HTERT RPE-1 (cell line): ENCODE measurements around the gene OR6B3.

Source experiments
- in situ Hi-C: fragments of 300-500 bp; cut with MboI; formaldehyde crosslinking; loops from 4 replicates; pipeline ENCODE4 v1.14.3; 2020; ENCODE audit warnings: low sequenced_read_pairs

The OR6B3 gene

GRCh38 chr2:240053173-240054155 is at the start of gene OR6B3:
TSS of gene OR6B3 (minus strand) at chr2:240053521.
- in situ Hi-C loops: no loop called here

GRCh38 chr2:240098349-240098748 is 45.0 kb upstream of the OR6B3 start:
- in situ Hi-C loops: no loop called here

GRCh38 chr2:240095556-240096523 is 42.5 kb upstream of the OR6B3 start:
- in situ Hi-C loops: no loop called here

GRCh38 chr2:240089306-240089705 is 36.0 kb upstream of the OR6B3 start:
- in situ Hi-C loops: no loop called here

GRCh38 chr2:240086563-240086962 is 33.2 kb upstream of the OR6B3 start:
- in situ Hi-C loops: no loop called here

GRCh38 chr2:240078631-240079030 is 25.3 kb upstream of the OR6B3 start:
- in situ Hi-C loops: no loop called here

- in situ Hi-C loops: no loop called here
These were observed 24.1 kb upstream of the OR6B3 start for GRCh38 chr2:240077442-240077841.

- in situ Hi-C loops: no loop called here
These were observed 21.2 kb upstream of the OR6B3 start for GRCh38 chr2:240074545-240074944.

- in situ Hi-C loops: no loop called here
These were observed 17.6 kb upstream of the OR6B3 start for GRCh38 chr2:240070907-240071306.

- in situ Hi-C loops: no loop called here
These were observed 16.5 kb upstream of the OR6B3 start for GRCh38 chr2:240069829-240070228.

- in situ Hi-C loops: no loop called here
These were observed 14.9 kb upstream of the OR6B3 start for GRCh38 chr2:240068193-240068592.

GRCh38 chr2:240066489-240066888 is 13.2 kb upstream of the OR6B3 start:
- in situ Hi-C loops: no loop called here

GRCh38 chr2:240064898-240065297 is 11.6 kb upstream of the OR6B3 start:
- in situ Hi-C loops: no loop called here

GRCh38 chr2:240060977-240061591 is 7.8 kb upstream of the OR6B3 start:
- in situ Hi-C loops: no loop called here

GRCh38 chr2:240056678-240057077 is 3.4 kb upstream of the OR6B3 start:
- in situ Hi-C loops: no loop called here

GRCh38 chr2:240055177-240055917 is 2.0 kb upstream of the OR6B3 start:
- in situ Hi-C loops: no loop called here

GRCh38 chr2:240052524-240052923 is 797 bp downstream of the OR6B3 start:
- in situ Hi-C loops: no loop called here

- in situ Hi-C loops: no loop called here
These were observed 1.6 kb downstream of the OR6B3 start for GRCh38 chr2:240051697-240052096.

- in situ Hi-C loops: no loop called here
These were observed 3.0 kb downstream of the OR6B3 start for GRCh38 chr2:240050278-240050677.

- in situ Hi-C loops: no loop called here
These were observed 5.1 kb downstream of the OR6B3 start for GRCh38 chr2:240048237-240048636.
